ENCODE data around the gene AKAP5.
"Not testable (repeated sequence)": the region's sequence is repeated elsewhere in the genome, so short reads cannot be mapped to it uniquely, and the experiment has no call there.

Gene AKAP5

DNA sequence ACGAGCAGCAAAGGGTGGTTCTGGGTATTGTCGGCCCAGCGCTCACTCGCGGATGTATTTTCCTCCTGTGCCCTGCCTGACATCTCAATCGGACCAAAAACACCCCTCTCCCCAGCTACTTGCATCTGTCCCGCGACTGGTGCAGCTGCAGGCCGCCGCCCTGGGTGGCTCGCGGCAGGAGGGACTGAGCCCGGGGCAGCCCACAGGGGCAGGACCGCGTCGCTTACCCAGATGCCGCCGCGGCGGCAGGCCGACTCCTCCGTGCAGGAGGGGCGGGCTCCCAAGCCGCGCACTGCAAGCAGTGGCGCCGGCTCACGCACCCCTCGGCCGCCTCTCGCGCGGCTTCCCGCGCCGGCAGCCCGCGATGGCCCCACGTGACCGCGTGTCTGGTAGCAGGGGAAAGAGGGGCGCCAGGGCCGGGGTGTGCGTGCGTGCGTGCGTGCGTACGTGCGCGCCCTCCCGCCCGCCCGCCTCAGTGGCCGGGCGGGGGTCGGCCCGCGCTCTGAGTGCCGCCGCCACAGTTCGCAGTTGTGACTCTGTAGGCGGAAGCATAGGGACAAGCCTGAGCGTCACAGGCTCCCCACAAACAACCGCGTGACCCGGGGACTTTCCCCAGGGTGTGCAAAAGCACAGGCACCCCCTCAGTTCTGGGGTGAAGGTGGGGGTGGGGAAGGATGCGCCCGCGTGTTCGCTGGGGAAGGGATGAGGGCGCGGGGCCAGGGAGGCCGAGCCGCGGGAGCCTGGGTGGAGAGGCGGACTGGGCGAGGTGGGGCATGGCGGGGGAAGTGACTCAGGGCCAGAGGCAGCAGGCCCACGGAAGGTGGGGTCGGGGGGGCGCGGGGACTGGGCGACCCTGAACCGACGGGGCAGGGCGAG is 38.4 kb downstream of the AKAP5 start, which contains the start of gene ZBTB25:
Gene ZBTB25, minus strand, starts transcription at position 405 of the 876 bp plus-strand sequence. CDS start 13,305 bp downstream, outside the sequence.
- DNase-seq, result peak; percentile 88 to 92 (median 89)

DNA sequence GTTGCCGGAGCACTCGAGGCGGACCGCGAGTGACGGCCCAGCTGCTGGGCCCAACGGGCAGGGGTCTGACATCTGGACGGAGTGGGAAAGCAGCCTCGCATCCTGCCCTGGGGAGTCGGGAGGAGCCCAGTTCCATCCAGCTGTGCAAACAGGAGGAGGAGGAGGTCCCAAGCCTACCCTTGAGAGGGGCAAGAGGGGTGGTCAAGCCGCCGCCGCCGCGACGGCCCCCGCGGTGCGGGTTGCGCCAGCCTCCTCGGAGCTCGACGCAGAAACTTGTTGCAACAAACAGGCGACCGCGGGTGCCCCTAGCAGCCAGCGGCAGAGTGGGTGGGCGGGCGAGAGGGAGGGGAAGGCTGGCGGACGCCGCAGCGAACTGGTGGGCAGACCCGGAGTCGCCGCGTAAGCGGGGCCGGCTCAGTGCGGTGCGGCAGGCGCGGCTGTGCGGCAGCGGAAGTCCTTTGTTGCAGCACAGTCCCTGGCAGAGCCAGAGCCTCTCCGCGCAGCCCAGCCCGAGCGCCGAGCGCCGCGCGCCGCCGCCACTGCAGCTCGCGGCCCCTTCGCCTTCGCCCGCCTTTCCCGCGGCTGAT is 39.1 kb downstream of the AKAP5 start, which contains the start of gene ZBTB1:
Gene ZBTB1, plus strand, starts transcription at position 461 of the 587 bp plus-strand sequence. CDS start 16,735 bp downstream, outside the sequence.
- peak; percentile 76 to 91 (median 86) for DNase-seq

DNA sequence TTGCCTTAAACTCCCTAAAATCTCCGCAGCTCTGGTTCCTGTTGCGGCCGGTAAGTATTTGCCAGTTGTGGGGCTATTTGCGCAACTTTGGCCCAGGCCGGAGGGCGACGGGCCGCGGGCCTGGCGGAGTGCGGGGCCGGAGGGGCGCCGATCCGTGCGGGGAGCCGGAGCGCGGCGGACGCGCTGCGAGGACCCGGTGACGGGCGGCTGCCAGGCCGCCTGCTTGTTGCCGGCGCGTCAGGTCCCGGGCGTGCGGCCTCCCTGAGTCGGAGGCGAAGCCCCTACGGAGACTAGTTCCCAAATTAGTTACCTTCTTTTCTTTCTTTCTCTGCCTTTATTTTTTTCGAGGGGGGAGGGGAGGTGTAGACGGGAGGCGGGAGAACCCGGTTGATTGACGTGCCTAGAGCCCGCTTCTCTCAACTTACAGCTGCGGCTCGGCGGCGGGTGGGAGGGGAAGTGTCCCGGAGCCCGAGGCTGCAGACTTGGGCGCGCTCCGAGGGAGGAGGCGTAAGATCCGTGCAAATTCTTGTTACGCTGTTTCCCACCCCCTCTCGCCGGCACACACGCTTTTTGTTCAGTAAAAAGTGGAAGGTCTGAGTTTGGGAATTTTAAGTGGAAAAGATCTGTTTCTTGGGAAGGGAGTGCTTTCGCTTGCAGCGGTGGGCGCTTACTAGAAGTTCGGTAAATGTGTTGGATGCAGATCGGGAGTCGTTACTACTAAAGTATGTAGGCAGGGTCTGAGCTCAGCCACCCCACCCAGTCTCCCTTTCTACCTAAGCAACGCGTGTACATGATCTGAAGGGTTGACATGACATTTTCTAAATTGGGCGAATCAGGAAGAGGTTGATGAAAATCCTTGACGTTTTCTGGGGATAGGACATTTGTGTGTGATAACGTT is 39.8 kb downstream of the AKAP5 start:
- peak; percentile 81 to 94 (median 84) for DNase-seq

DNA sequence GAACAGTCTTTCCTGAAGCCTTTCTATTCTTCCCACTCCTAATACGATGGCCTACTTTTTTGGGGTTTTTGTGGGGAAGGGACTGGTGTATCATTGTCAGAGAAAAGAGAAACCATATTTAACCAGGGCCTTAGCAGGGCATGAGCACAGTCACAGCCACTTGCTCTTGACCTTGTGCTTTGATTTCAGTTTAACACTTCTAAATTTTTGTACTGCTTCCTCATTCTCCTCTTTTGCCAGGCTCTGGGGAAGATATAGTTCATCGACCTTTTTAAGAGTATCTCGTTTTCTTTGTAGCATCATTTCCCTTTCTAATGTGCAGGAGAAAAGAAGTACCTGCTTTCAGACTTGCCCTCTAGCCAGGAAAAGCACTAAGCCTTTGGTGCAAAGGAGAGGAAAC is 41.4 kb downstream of the AKAP5 start:
- DNase-seq, result no peak

DNA sequence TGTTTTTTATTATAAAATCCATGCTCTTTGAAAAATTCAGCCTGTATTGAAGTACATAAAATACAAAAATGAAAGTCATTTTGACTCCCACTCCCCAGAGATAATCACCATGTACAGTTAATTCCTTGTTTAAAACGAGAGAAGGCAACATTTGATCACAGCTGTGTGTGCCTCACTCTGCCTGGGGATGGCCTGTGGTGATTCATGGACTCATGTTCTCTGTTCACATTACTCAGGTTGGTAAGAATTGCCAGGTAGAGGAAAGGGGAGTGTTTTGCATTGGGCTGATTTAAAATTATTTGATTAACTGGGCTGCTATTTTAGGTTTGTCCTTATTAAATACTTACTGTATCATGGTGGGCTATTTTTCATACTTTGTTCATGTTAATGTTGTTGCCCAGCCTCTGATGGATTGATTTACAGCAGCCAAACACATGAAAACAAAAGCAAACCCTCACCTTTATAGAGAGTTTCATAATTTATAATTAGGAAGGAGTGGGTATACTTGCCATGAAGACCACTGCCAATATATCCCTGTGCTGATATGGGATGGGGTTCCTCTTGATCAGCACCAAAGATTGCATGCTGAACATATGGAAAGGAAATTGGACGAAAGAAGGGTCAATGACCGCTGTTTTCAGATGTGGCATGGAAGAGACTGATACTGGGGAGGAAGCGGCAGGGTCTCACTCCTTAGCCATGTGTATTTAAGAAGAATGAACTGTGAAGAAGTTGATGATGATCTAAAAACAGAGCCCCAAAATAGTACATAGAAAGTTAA is 42.3 kb downstream of the AKAP5 start:
- peak in 1 of 3 experiments; percentile 9 for DNase-seq

DNA sequence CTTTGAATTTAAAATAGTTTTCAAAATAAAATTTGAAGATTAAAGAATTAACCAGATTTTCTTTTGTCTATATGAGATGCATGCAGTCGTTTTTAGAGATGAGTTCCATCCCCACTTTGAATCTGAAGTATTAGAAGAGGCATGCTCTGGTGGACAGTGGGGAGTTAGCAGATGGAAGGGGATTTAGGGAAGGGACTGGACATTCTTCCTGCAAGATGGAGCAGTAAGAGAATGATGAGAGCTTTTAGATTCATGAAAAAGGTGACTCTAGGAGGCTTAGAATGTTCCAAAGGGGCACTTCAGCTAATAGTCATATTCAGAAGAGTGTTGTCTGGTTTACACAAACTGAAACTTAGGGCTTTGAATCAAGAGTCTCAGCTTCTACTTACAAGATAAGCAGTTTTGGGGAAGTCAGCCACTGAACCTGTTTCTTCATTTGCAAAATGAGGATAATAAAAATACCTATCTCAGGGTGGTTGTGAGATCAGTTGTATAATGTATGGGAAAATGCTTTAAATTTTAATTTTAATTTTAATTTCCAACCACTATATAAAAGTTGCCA is 43.0 kb downstream of the AKAP5 start:
- no peak for DNase-seq

DNA sequence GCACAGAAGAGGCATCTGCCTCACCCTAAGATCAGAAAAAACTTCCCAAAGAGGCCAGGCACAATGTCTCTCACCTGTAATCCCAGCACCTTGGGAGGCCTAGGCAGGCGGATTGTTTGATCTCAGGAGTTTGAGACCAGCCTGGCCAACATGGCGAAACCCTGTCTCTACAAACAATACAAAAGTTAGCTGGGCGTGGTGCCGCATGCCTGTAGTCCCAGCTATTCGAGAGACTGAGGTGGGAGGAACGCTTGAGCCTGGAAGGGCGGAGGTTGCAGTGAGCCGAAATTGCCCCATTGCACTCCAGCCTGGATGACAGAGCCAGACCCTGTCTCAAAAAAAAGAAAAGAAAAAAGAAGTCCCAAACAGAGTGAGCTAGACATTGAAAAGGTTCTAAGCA is 43.7 kb downstream of the AKAP5 start:
- no peak for DNase-seq

DNA sequence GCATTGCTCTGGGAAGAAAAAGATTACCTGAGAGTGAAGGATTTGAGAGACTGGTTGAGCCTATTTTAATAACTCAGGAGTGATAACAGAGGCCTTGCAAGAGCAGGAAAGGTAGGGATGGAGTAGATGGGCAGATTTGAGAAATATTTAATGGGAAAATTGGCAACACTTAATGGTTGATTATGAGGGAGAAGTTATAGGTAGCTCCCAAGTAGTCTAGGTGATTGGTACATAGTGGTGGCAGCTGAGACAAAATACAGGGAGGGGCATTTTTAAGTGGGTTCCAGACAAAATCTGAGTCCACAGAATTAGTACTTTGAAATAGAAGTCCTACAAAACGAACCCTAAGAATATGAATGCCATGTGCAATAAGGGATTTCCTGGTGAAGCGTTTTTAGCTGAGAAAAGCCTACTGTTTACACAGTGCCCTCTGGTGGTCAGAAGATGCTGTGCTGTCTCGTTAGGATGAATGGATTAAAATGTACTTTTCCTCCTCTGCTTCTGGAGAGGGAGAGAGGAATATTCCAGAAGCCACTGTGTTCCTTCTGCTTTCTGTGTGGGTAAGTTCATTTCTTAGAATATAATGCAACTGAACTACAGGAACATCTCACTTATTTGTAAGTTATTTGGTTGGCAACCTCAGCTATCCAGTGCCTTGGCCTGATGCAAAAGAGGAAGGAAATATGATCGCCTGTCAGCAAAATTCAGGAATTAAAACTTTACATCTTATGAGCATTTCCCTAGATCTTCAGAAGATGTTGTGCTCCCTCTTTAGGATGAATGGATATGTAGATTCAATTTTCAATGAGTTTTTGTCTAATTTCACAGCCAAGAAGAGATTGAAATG is 45.7 kb downstream of the AKAP5 start:
- DNase-seq, result peak; percentile 32 to 88 (median 67)

DNA sequence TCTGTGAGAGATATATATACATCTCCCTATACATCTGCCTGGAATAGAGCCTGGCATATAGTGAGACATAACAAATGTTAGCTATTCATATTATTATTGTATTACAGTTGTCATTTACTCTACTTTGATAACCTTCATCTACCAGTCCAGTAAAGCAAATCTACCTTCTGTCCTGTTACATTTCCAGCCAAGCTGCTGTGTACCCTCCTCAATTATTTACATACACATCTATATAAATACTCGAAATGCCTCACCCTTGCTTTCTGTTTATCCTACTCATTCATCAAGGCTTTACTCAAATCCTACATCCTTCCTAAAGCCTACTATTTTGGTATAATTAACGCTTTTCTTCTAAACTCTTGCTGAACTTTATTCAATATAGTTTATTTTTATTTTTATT is 48.0 kb downstream of the AKAP5 start:
- no peak for DNase-seq

DNA sequence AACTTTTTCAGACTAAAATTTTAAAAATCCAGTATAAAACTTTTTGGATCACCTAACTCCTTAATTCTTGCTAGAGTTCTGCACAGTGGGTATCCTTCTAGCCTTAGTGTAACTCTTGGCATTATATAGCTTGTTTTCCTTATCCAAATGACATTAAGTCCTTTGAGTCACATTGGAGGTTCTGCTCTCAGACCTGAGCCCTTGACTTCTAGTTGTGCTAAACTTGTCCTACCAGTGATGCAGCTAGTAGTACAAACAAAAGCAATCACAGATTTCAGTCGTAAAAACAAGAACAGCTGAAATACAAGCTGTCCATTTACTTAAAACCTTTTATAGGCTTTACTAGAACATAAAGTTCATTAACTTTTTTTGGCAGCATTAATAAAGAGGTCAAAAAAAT is 49.8 kb downstream of the AKAP5 start:
- DNase-seq, result no peak

DNA sequence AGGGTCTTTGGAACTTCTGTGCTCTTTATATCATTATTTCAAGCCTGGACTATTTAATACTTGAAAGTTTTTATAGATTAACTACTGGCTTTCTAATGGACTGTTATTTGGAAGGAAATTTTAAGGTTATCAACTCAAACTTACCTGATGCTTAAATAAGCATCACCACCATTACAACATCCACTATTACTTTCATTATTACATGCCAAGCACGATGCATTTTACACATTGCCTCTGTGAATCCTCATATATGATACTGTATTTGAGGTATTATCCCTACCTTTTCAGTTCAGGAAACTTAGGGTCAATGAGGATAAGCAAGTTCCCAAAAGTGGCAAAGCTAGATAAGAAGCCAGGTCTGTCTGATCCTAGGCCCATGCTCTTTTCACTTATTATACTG is 51.7 kb downstream of the AKAP5 start:
- no peak for DNase-seq

DNA sequence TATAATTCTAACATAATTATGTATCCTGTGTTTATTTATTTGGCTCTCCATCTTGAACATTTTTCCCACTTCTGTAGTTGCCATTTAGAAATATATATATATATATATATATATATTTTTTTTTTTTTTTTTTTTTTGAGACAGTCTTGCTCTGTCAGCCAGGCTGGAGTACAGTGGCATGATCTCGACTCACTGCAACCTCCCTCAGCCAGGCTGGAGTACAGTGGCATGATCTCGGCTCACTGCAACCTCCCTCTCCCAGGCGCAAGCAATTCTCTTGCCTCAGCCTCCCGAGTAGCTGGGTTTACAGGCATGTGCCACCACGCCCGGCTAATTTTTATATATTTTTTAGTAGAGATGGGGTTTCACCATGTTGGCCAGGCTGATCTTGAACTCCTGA is 52.4 kb downstream of the AKAP5 start:
- DNase-seq, result not testable (repeated sequence)

DNA sequence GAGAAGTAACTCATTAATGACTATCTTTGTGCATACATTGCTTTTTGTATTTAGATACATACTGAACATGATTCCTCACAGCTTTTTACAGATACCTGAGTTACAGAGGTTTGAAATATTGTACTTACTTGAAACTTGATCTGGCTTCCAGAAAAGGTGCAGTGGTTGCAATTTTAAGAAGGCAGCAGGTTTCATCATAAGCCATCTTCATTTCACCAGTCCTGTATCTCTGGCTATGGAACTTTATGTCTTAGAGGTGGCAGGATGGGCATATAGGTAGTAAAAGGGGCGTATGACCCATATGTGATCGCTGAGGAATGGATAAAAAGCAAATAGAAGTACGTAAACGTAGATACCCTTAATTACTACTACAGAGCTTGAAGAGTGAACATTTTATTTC is 52.9 kb downstream of the AKAP5 start:
- DNase-seq, result no peak

DNA sequence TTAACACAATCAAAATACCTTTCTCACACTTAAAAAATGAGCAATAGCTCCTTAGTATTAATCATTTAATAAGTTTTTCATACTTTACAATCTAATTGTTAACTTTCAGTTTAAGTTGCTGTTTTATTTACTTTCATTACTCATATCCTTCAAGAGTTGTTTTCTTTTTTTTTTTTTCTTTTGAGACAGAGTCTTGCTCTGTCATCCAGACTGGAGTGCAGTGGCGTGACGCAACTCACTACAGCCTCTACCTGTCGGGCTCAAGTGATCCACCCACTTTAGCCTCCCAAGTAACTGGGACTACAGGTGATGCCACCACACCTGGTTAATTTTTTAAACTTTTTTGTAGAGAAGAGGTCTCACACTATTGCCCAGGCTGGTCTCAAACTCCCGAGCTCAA is 55.4 kb downstream of the AKAP5 start:
- no peak for DNase-seq

DNA sequence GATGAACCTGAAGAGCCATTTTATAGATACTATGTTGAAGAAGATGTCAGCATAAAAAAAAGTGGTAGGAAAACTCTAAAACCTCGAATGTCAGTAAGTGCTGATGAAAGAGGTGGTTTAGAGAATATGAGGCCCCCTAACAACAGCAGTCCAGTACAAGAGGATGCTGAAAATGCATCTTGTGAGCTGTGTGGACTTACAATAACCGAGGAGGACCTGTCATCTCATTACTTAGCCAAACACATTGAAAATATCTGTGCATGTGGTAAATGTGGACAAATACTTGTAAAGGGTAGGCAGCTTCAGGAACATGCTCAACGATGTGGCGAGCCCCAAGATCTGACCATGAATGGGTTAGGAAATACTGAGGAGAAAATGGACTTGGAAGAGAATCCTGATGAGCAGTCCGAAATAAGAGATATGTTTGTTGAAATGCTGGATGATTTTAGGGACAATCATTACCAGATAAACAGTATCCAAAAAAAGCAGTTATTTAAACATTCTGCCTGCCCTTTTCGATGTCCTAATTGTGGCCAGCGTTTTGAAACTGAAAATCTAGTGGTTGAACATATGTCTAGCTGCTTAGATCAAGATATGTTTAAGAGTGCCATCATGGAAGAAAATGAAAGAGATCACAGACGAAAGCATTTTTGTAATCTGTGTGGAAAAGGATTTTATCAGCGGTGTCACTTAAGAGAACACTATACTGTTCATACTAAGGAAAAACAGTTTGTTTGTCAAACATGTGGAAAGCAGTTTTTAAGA is 57.5 kb downstream of the AKAP5 start:
- no peak for DNase-seq

Data from NCI-H1417 (cell line).